Calu3 (cell line): ENCODE data around the gene EFNA3. TPM values are rescaled to one million over a fixed set of nuclear protein-coding genes. Genes with fewer than 3 reads are reported as not detected.
A peak's percentile ranks its signal among the peaks of the same experiment; 100 is the strongest.

ENCODE experiments used
- BruUV-seq: library from RNA; stranded (reverse); fragments of 400-500 nt; replicated peaks from 2 replicates; lab custom pipeline; 2021; lab: Mats Ljungman, UMichigan
- CTCF ChIA-PET: fragments of 300-600 bp; sonication (Branson Sonifier 250); formaldehyde crosslinking; loops from one replicate; lab custom pipeline; 2022; ENCODE audit warnings: antibody characterized with exemption; lab: Charles Lee
- DNase-seq: peaks from one replicate; pipeline ENCODE4 v3.0.0; 2022
- H3K27ac Mint-ChIP-seq: one replicate; pipeline ENCODE4 v1.8.0; 2022; ENCODE audit warnings: mixed read lengths; ENCODE audit not compliant: unreplicated experiment
- H3K27me3 Mint-ChIP-seq: one replicate; pipeline ENCODE4 v1.8.0; 2022; ENCODE audit warnings: mixed read lengths; ENCODE audit not compliant: unreplicated experiment
- H3K36me3 Mint-ChIP-seq: one replicate; pipeline ENCODE4 v1.8.0; 2022; ENCODE audit warnings: mild to moderate bottlenecking, moderate library complexity, mixed read lengths; ENCODE audit not compliant: insufficient read depth, unreplicated experiment
- H3K4me1 Mint-ChIP-seq: one replicate; pipeline ENCODE4 v1.8.0; 2022; ENCODE audit warnings: mild to moderate bottlenecking, low read depth, mixed read lengths; ENCODE audit not compliant: unreplicated experiment
- H3K4me3 Mint-ChIP-seq: one replicate; pipeline ENCODE4 v1.8.0; 2022; ENCODE audit warnings: mild to moderate bottlenecking, low read depth, moderate library complexity, mixed read lengths; ENCODE audit not compliant: unreplicated experiment
- H3K9me3 Mint-ChIP-seq: one replicate; pipeline ENCODE4 v1.8.0; 2022; ENCODE audit warnings: low read depth, mixed read lengths; ENCODE audit not compliant: unreplicated experiment
- intact Hi-C: fragments of 100-400 bp; cut with micrococcal nuclease; formaldehyde crosslinking; loops from one replicate; pipeline ENCODE4 v1.10.0; 2022; ENCODE audit not compliant: unreplicated experiment
- total RNA-seq: library from RNA; stranded (reverse); gene quantifications from 2 replicates; pipeline ENCODE4 v1.2.3, GENCODE V29; 2022
- TF ChIP-seq, protein P1 (sequence below): fragments of 200-600 bp; IDR thresholded peaks from one replicate; pipeline ENCODE4 v1.8.0; 2022; ENCODE audit warnings: antibody characterized with exemption; ENCODE audit not compliant: unreplicated experiment

The EFNA3 gene
- total RNA-seq, 1 experiment from 2014 or later, result 1.7 TPM

DNA sequence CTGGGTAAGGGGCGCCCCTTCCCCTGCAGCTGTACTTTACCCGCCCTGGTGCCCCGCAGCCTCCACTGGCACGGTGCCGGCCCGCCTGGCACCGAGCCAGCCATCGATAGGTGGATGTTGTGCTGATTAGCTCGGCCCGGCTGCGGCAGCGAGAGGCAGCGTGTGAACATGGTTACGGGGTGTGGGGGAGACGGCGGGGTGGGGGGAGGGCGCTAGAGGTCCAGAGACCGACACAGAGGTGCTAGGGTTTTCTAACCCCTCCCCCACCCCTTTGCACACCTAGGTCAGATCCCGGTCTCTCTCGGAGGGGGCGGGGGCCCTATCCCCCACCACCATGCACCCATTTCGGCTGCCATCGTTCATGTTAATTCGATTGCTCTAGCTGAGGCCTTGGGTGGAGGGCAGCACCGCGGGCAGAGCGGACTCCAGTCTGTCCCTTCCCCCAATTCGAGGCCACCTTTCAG lies 8.4 kb upstream of the EFNA3 start:
- BruUV-seq, result no TSS peak
- Mint-ChIP-seq H3K36me3 (peaks cover 39% of the 10 kb centered on the region), H3K4me3 (peak overlapping the region; percentile 31), H3K27me3 (peaks cover 43% of the 10 kb centered on the region), H3K4me1 (peaks cover 18% of the 10 kb centered on the region), H3K9me3 (no peaks in the 10 kb centered on the region), H3K27ac (no peak overlapping the region)
- CTCF ChIA-PET, result interaction anchor here (0.7 to 2.0 kb wide), 4 partner anchors 11 to 69 kb away, joined by 3 to 15 read pairs (median 4); partner anchors contain the start of gene ADAM15
- intact Hi-C loops, result no loop called here
- TF ChIP-seq, protein P1, sequence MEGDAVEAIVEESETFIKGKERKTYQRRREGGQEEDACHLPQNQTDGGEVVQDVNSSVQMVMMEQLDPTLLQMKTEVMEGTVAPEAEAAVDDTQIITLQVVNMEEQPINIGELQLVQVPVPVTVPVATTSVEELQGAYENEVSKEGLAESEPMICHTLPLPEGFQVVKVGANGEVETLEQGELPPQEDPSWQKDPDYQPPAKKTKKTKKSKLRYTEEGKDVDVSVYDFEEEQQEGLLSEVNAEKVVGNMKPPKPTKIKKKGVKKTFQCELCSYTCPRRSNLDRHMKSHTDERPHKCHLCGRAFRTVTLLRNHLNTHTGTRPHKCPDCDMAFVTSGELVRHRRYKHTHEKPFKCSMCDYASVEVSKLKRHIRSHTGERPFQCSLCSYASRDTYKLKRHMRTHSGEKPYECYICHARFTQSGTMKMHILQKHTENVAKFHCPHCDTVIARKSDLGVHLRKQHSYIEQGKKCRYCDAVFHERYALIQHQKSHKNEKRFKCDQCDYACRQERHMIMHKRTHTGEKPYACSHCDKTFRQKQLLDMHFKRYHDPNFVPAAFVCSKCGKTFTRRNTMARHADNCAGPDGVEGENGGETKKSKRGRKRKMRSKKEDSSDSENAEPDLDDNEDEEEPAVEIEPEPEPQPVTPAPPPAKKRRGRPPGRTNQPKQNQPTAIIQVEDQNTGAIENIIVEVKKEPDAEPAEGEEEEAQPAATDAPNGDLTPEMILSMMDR, result no peak
- no peak for DNase-seq

DNA sequence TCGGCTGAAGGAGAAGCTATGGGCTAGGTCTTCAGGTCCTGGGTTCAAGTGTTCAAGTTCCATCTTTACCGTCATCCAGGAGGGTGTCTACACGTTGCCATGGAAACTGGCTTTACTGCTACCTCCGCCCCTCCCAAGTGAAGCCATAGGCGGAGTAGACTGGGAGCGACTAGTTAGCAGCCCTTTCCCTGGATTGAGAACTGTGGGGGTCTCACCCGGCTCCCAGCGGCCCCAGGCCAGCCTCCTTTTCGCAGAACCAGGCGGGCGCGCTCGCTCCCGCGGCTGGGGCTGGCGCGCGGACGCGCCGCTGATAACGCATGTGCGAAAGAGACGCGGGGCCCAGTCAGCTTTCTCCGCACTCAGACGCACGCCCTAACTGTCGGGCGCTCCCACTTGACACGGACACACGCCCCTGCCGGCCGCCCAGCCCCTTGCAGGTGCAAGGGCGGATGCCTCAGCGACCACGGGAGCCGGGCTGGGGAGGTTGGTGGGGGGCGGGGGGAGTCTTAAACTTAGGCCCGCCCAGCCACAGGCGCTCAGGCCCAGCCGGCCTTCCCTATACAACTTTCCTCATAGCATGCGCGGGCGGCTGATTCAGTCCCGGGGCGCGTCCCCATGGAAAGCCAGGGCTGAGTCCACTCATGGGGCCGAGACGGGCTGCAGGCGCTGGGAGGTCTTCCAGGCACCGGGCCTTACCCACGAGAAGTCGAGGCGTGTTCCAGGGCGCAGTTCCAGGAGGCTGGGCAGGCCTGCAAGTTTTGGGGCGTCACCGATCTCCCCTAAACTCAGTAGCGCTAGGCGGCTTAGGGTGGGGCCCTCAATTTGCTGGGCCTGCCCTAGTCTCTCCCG lies 7.7 kb upstream of the EFNA3 start:
- no TSS peak for BruUV-seq
- TF ChIP-seq, protein P1, result peak; percentile 71
- peak; percentile 87 for DNase-seq
- Mint-ChIP-seq H3K4me3 (peak overlapping the region; percentile 31), H3K36me3 (peaks cover 38% of the 10 kb centered on the region), H3K27ac (peak overlapping the region; percentile 17), H3K27me3 (peaks cover 50% of the 10 kb centered on the region), H3K9me3 (no peaks in the 10 kb centered on the region), H3K4me1 (peaks cover 18% of the 10 kb centered on the region)
- CTCF ChIA-PET, result interaction anchor here (0.7 to 2.0 kb wide), 3 partner anchors 10 to 70 kb away, joined by 3 to 15 read pairs (median 6); no protein-coding TSS in a partner anchor
- intact Hi-C loops, result no loop called here

DNA sequence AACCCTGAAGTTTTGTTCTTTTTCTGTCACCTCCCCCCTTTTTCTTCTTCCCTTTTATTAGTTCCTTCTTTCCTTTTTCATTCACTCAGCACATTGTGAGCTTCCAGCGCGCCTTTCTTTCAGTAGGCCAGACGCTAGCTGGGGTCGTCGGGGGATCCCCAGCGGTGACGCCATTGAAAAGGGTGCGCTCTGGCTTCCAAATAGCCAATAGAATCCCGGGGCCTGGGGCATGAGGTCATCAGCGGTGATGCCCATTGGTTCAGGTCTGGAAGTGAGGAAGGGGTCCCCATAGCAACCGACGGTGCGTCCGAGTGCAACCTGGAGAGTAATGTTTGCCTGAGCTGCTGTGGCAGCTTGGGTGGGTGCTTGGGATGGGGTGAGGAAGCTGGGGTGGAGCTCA lies 6.9 kb upstream of the EFNA3 start:
- DNase-seq, result no peak
- CTCF ChIA-PET, result no interaction called here
- peaks cover 53% of the 10 kb centered on the region for H3K27me3 Mint-ChIP-seq
- peaks cover 34% of the 10 kb centered on the region for H3K36me3 Mint-ChIP-seq
- intact Hi-C loops, result no loop called here
- BruUV-seq, result no TSS peak
- no peaks in the 10 kb centered on the region for H3K9me3 Mint-ChIP-seq
- peak overlapping the region; percentile 31 for H3K4me3 Mint-ChIP-seq
- H3K4me1 Mint-ChIP-seq, result peaks cover 18% of the 10 kb centered on the region
- TF ChIP-seq, protein P1, result no peak
- H3K27ac Mint-ChIP-seq, result peak overlapping the region; percentile 17

DNA sequence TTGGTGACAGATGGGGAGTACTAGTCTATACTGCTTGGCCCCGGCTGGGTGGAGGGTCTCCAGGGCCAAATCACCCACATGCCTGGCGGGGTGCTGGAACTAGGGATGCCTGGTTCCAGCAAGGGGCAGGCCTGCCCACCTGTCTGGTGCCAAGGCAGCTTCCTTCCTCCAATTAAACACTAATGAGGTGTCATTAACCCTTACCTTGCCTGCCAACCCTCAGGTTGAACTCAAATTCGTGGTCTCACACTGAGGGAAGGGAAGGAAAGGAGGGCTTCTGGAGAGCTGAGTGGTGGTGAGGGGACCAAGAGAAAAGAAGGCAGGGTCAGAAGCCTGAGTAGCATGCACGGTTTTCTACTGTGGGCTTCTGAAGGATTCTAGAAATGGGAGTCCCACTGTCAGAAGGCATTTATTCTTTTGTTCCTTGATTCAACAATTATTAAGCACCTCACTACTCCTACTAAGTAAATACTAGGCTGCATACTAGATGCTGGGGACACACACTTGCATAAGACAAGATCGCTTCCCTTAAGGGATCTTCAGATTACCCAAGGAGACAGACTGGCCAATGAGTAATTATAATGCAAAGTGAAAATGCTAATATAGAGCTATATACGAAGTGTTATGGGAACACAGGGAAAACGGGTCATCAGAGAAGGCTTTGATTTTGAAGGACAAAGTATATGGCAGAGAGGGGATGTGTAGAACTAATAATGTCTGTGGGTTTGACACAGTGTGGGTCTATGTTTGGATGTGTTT lies 5.9 kb upstream of the EFNA3 start:
- TF ChIP-seq, protein P1, result no peak
- H3K4me1 Mint-ChIP-seq, result peaks cover 24% of the 10 kb centered on the region
- H3K27ac Mint-ChIP-seq, result no peak overlapping the region
- peaks cover 61% of the 10 kb centered on the region for H3K27me3 Mint-ChIP-seq
- intact Hi-C loops, result no loop called here
- DNase-seq, result no peak
- no peak overlapping the region for H3K4me3 Mint-ChIP-seq
- no TSS peak for BruUV-seq
- CTCF ChIA-PET, result interaction anchor here (0.6 kb wide), 1 partner anchor 1040 kb away, joined by 4 read pairs; no protein-coding TSS in a partner anchor
- peaks cover 33% of the 10 kb centered on the region for H3K36me3 Mint-ChIP-seq
- no peaks in the 10 kb centered on the region for H3K9me3 Mint-ChIP-seq
